ENCODE data around the gene B3GNT5. TPM values are rescaled to one million over a fixed set of nuclear protein-coding genes. Genes with fewer than 3 reads are reported as not detected.
"Not testable (repeated sequence)": the region's sequence is repeated elsewhere in the genome, so short reads cannot be mapped to it uniquely, and the experiment has no call there.

Gene B3GNT5
- total RNA-seq, 1 experiment from 2014 or later, result 22.5 TPM

- DNase-seq (ENCODE audit: low read depth), result not testable (repeated sequence)
Measured at GRCh38 chr3:183230251-183230650, 22.8 kb upstream of the B3GNT5 start.

- no peak for DNase-seq (ENCODE audit: low read depth)
Measured at GRCh38 chr3:183230826-183231225, 22.2 kb upstream of the B3GNT5 start.

DNA sequence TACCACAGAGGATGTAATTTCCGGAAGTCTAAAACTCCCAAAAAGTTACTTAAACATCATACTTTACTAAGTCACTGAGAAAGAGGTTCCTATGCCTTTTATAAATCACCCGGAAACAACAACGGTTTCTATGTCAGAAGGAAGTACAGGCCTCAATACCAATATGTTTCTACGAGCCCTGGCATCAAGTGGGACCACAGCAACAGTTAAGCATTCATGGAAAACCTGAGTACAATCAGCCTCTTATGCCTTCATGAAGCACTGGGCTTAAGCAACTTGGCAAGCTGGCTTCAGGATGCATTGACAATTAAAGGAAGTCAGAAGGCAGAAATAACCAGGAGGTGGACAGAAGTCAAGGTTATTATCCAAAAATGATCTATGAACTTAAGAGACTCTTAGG is 19.1 kb upstream of the B3GNT5 start:
- DNase-seq (ENCODE audit: low read depth), result no peak

- DNase-seq (ENCODE audit: low read depth), result no peak
Measured at GRCh38 chr3:183239046-183239445, 14.0 kb upstream of the B3GNT5 start.

DNA sequence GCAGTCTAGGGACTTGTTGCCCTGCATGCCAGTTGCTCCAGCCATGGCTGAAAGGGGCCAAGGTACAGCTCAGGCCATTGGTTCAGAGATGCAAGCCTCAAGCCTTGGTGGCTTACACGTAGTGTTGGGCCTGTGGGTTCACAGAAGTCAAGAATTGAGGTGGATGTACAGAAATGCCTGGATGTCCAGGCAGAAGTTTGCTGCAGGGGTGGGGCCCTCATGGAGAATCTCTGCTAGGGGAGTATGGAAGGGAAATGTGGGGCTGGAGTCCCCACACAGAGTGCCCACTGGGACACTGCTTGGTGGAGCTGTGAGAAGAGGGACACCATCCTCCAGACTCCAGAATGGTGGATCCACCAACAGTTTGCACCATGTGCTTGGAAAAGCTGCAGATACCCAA is 10.6 kb upstream of the B3GNT5 start:
- no peak for DNase-seq (ENCODE audit: low read depth)

GRCh38 chr3:183244219-183244618 is 8.8 kb upstream of the B3GNT5 start:
- peak; percentile 93 for DNase-seq (ENCODE audit: low read depth)

GRCh38 chr3:183244981-183245476 is 8.0 kb upstream of the B3GNT5 start:
- no peak for DNase-seq (ENCODE audit: low read depth)

- DNase-seq (ENCODE audit: low read depth), result peak; percentile 37
Measured at GRCh38 chr3:183247011-183247589, 6.0 kb upstream of the B3GNT5 start.

DNA sequence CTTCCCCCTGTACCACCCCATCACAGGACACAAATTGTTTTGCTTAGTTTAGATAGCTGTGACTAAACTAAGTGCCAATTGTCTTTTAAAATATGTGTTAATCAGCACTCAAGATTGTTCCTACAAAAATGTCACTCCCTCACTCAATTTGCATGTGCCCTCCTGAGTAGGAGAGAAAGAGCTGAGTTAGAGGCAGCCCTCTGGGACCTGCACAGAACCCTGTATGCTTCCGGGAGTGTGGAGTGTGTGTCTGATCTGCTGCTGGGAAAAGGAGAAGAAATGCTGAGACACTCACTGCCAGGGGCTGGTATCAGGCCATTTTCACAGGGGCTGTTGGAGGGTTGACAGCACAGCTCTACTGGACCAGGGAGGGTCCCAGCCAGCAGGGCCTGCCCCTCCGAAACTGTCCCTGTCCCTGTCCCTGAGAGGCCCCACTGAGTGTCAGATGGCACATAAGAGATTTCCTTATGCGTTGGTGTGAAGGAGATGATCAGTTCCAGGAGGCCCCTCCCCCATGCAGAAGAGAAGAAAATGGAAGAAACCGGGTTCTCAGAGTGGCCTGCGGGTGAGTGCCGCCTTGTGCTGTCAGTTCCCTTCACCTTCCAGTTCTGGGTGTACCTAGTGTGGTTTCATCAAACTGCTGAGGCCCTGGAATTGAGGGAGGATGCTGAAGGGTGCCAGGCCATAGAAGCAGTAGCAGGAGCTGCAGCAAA is 3.9 kb upstream of the B3GNT5 start:
- DNase-seq (ENCODE audit: low read depth), result no peak

DNA sequence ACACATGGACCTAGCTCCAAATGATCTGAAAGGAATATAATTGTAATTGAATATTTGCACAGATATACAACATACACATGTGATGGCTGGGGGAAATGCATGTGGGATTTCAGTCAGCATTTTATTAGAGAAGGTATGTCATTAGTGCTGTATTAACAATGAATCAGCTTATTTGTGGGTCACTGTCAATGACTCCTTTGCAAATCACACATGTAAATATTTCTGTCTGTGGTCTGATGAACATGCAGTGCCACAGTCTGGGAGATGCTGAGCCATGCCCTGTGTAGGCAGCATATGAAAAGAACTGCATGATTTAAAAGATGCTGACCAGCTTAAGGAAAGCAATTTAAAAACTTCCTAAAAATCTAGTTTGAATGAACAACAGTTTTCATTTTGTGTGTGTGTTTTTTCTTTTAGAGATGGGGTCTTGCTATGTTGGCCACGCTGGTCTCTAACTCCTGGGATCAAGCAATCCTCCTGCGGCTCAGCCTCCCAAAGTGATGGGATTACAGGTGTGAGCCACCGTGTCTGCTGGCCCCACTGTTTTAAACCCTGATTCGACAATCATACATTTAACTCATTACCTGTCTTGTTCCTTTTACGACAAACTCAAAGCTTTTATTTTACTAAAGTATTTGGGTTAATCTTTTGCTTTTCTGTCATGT is 803 bp upstream of the B3GNT5 start:
- DNase-seq (ENCODE audit: low read depth), result no peak

- peak; percentile 59 for DNase-seq (ENCODE audit: low read depth)
Measured at GRCh38 chr3:183253528-183254486, 754 bp downstream of the B3GNT5 start.

- peak; percentile 46 for DNase-seq (ENCODE audit: low read depth)
Measured at GRCh38 chr3:183254487-183255347, 1.7 kb downstream of the B3GNT5 start.

- peak; percentile 82 for DNase-seq (ENCODE audit: low read depth)
Measured at GRCh38 chr3:183255348-183255730, 2.3 kb downstream of the B3GNT5 start.

- DNase-seq (ENCODE audit: low read depth), result no peak
Measured at GRCh38 chr3:183259087-183259486, 6.0 kb downstream of the B3GNT5 start.

- no peak for DNase-seq (ENCODE audit: low read depth)
Measured at GRCh38 chr3:183259621-183260020, 6.6 kb downstream of the B3GNT5 start.

- no peak for DNase-seq (ENCODE audit: low read depth)
Measured at GRCh38 chr3:183260167-183260904, 7.3 kb downstream of the B3GNT5 start.

- no peak for DNase-seq (ENCODE audit: low read depth)
Measured at GRCh38 chr3:183261151-183261724, 8.2 kb downstream of the B3GNT5 start.

GRCh38 chr3:183262875-183263378 is 9.9 kb downstream of the B3GNT5 start:
- no peak for DNase-seq (ENCODE audit: low read depth)

DNA sequence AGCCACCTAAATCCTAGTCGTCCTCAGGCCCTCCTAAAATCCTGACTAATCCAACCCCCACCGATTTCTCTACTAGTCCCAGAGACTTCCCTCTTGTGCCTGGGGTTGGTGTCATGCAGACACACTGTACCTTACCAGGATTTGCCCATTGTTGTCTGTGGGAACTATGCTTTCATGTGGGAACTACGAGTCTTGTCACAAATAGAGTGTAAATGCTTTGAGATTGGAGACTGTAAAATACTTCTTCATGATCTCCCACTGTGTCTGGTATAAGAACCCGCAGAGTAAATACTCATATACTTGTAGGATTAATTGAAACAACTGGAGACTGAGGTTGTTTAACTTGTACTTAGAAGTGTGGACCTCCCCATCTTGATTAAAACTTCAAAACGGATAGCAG is 11.2 kb downstream of the B3GNT5 start:
- DNase-seq (ENCODE audit: low read depth), result no peak
